VCaP (cell line): ENCODE data around the gene KATNB1.

Experiments used
- H3K27ac ChIP-seq: fragments of 450-650 bp; 2 replicates; pipeline ENCODE4 v1.5.1; 2017
- TF ChIP-seq, protein P1 (sequence below): fragments of 450-650 bp; conservative IDR thresholded peaks from 2 replicates; pipeline ENCODE4 v1.5.1; 2017; ENCODE audit warnings: mild to moderate bottlenecking, moderate library complexity

Gene KATNB1

DNA sequence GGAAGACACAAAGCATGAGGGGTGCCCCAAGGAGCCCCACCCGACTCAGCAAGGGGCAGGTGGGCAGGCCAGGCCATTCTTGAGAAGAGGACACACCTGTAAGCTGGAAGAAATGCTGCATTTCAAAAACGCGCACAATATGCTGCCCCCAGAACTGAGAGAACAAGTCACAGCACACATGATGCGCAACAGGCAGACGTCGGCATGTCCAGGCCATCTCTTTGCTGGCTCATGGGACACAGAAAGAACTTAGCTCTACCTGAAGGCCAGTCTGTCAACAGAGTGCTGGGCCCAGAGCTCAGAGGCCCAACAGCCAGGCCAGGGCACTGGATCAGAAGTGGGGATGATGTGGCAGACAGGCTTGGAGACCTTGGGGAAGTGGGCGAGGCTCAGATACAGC is 48.8 kb downstream of the KATNB1 start:
- TF ChIP-seq, protein P1, sequence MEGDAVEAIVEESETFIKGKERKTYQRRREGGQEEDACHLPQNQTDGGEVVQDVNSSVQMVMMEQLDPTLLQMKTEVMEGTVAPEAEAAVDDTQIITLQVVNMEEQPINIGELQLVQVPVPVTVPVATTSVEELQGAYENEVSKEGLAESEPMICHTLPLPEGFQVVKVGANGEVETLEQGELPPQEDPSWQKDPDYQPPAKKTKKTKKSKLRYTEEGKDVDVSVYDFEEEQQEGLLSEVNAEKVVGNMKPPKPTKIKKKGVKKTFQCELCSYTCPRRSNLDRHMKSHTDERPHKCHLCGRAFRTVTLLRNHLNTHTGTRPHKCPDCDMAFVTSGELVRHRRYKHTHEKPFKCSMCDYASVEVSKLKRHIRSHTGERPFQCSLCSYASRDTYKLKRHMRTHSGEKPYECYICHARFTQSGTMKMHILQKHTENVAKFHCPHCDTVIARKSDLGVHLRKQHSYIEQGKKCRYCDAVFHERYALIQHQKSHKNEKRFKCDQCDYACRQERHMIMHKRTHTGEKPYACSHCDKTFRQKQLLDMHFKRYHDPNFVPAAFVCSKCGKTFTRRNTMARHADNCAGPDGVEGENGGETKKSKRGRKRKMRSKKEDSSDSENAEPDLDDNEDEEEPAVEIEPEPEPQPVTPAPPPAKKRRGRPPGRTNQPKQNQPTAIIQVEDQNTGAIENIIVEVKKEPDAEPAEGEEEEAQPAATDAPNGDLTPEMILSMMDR, result no peak
- no peak overlapping the region for H3K27ac ChIP-seq

DNA sequence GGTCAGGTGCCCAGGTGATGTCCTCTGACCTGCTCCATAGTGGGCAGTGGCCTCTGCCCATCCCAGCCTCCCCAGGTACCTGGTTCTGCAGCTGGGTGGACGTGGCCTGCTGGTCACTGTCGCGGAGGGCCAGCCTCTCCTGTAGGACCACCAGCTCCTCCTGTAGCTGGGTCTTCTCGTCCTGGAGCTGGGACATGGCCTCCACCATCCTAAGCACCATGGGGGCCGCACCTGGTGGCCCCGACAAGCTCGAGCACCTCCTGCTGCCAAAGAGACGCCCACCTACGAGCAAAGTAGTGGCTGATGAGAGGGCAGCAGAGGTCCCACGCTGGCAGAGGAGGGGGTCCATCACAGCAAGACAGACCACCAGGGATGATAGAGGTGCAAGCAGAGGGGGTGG is 49.8 kb downstream of the KATNB1 start:
- H3K27ac ChIP-seq, result no peak overlapping the region

DNA sequence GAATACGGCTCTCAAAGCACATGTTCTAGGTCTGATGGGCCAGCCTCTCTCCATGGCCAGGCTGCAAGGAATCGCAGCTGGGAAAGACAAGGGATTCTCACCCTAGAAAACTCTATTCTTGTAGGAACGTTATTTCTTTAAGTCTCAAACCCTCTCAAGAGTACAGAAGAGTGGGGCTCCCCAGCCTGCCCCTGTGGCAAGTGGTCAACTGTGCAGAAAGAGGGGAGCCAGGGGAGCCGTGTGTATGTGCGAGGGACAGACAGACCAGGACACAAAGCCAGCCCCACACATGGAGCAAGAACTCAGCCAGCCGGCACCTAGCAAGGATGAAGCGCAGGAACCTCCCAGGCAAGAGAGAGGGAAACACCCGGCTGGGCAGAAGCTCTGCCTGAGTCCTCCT is 50.4 kb downstream of the KATNB1 start:
- H3K27ac ChIP-seq, result no peak overlapping the region
- TF ChIP-seq, protein P1, result no peak

More for the DNA sequence above, 49.8 kb downstream of the KATNB1 start:
- TF ChIP-seq, protein P1, result no peak

DNA sequence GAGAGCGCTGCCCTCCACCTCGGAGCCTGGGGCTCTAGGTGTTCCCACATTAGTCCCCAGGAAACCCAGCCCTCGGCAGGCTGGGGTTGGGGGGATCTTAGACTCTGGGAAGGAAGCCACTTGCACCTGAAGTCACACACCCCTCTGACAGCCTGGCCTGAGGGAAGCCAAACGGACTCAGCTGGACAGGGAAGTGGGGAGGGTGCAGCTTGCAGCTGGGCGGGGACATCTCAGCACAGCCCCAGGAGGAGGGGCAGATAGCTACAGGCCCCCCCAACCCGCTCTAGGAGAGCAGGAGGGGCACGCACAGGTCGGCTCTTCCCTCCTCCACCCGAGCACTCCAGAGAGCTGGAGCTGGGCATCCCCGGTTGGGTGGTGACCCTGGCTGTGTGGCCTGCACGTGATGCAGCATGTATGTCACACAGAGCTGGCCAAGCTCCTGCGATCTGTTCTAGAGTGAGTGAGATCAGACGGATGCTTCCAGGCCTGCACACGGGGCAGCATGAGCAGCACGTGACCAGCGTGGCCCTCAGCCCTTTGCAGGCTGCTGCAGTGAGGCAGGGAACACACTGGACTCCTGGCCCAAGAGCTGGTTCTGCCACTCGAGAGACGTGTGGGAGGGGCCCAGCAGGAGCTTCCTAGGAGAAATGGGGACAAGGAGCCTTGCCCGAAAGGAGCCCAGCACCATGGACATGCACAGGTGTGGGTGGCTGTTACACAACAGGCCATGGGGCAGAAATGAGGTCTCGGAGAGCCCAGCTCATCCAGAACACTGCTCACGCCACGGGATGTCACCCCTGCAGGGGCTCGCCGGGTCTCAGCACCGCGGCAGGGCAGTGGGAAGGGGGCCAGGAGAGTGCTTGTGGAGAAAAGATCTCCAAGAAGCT is 51.3 kb downstream of the KATNB1 start:
- H3K27ac ChIP-seq, result no peak overlapping the region
- TF ChIP-seq, protein P1, result no peak

DNA sequence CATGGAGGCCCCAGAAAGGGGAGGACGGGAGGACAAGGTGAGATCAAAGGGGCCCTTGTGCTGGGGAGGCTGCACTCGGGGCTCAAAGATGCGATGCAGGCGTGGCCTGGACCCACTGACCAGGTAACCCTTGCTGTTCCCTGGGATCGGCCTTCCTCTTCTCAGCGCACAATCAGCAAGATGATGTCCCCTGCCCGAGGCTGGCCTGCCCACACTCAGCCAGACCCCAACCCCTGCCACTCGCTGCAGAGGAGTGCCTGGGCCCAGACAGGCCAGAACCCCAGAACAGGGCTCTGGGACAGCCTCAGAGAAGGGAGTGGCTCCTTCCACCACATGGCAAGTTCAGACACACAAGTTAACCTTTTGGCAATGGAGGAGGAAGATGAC is 51.9 kb downstream of the KATNB1 start:
- TF ChIP-seq, protein P1, result no peak
- H3K27ac ChIP-seq, result no peak overlapping the region

DNA sequence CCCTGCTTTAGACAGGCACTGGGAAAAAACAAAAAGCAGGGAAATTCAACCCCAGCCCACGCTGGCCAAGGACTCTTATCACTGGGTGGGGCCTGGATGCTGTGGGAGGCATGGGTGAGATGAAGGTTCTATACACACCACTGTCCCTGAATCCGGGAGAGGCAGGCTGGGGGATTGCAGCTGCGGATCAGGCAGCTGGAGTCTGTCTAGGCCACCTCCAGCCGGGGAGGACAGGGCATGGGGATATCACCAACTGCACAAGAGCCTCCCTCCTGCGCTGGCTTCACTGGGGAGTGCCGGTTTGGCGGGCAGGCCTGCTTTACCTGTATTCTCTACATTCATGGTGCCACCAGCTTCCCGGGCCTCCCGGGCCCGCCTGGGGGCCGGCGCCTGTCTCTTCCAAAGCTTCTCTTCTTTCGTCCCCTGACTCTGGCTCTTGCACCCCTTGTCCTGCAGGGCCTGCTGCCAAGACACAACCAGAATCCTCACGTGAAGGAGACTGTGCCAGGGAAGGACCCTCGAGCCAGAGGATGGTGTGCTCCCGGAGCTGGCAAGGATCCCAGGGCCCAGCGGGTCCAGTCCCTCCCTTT is 52.8 kb downstream of the KATNB1 start:
- H3K27ac ChIP-seq, result no peak overlapping the region
- TF ChIP-seq, protein P1, result no peak

DNA sequence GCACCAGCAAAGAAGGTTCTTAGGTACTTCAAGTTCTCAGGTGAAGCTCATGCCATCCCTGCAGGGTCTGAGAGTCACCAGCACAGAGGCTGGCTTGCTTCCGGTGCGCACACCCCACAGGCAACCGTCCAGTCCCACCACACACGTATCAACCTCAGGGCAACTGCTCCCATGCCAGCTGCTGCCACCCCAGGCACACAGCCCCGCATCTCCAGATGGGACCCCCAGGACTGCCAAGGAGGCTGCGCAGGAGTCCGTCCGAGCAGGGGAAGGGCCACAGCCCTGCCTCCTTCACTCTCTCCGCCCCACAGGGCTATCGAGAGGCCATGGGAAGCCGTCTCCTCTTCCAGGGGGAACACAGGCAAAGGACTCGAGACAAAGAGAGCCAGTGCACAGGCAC is 53.4 kb downstream of the KATNB1 start:
- TF ChIP-seq, protein P1, result no peak
- no peak overlapping the region for H3K27ac ChIP-seq
